GM12878 (cell line): Measurements from ENCODE around the gene IFNL2. TPM values are rescaled to one million over a fixed set of nuclear protein-coding genes. Genes with fewer than 3 reads are reported as not detected.
"Not testable (repeated sequence)": the region's sequence is repeated elsewhere in the genome, so short reads cannot be mapped to it uniquely, and the experiment has no call there.

Source experiments
- ATAC-seq: fragments of 200-7000 bp; cut with Tn5 transposase; 3 replicates; pipeline ENCODE4 v1.9.1; 2020; ENCODE audit warnings: mild to moderate bottlenecking, moderate library complexity
- Bru-seq: library from RNA; stranded (reverse); fragments of 400-500 nt; gene quantifications from one replicate; lab custom pipeline; 2021; lab: Mats Ljungman, UMichigan
- BruChase-seq, 2 experiments: library from RNA; stranded (reverse); fragments of 400-500 nt; gene quantifications; one replicate each; lab custom pipeline; 2021; lab: Mats Ljungman, UMichigan
- BruUV-seq: library from RNA; stranded (reverse); fragments of 400-500 nt; replicated peaks from 2 replicates; lab custom pipeline; 2021; lab: Mats Ljungman, UMichigan
- CTCF ChIA-PET: fragments of 300-600 bp; sonication (Branson Sonifier 250); formaldehyde crosslinking; extraction: SDS; loops from one replicate; lab custom pipeline; 2021; ENCODE audit warnings: inconsistent platforms; lab: Yijun Ruan, JAX
- POLR2A ChIA-PET: fragments of 350-600 bp; formaldehyde crosslinking; extraction: SDS; loops from one replicate; lab custom pipeline; 2021; ENCODE audit warnings: inconsistent platforms; lab: Charles Lee
- RAD21 ChIA-PET: fragments of 300-600 bp; sonication (Branson Sonifier 250); formaldehyde crosslinking; loops from one replicate; lab custom pipeline; 2023; ENCODE audit warnings: antibody characterized with exemption; ENCODE audit not compliant: unreplicated experiment; lab: Charles Lee
- SMC1A ChIA-PET: fragments of 300-600 bp; sonication (Branson Sonifier 250); formaldehyde crosslinking; loops from one replicate; lab custom pipeline; 2023; ENCODE audit not compliant: unreplicated experiment, uncharacterized antibody; lab: Charles Lee
- DNase-seq: peaks from one replicate; pipeline ENCODE4 v3.0.0-alpha.2; 2011; ENCODE audit warnings: low read depth, low spot score
- FAIRE-seq: peaks from 3 replicates; lab custom pipeline; 2011; peaks lifted over from hg19 to GRCh38; lab: Jason Lieb, UNC
- H2AFZ ChIP-seq: 2 replicates; pipeline ENCODE4 v1.6.0; 2011; ENCODE audit warnings: low read depth, low read length, control low read depth; ENCODE audit not compliant: control insufficient read depth
- H3K27ac ChIP-seq: 2 replicates; pipeline ENCODE4 v1.5.1; 2011; ENCODE audit warnings: control low read depth; ENCODE audit not compliant: control insufficient read depth, insufficient read depth
- H3K27me3 ChIP-seq, 2 experiments: replicated peaks in 1 of 2; 2 replicates each; pipeline versions ENCODE4 v1.6.0 to v1.6.1; 2011; ENCODE audit warnings: low read length in 1 of 2; ENCODE audit not compliant: control insufficient read depth in 2 of 2, insufficient read depth in 2 of 2
- H3K36me3 ChIP-seq, 2 experiments: 2 replicates each; pipeline ENCODE4 v1.5.1; 2011; ENCODE audit warnings: low read length in 1 of 2; ENCODE audit not compliant: control insufficient read depth in 2 of 2, insufficient read depth in 2 of 2
- H3K4me1 ChIP-seq: 2 replicates; pipeline ENCODE4 v1.6.1; 2011; ENCODE audit warnings: mild to moderate bottlenecking, low read length, moderate library complexity, mixed read lengths; ENCODE audit not compliant: control insufficient read depth, insufficient read depth
- H3K4me2 ChIP-seq: 2 replicates; pipeline ENCODE4 v1.6.0; 2011; ENCODE audit warnings: control low read depth; ENCODE audit not compliant: control insufficient read depth, insufficient read depth
- H3K4me3 ChIP-seq: fragments of 200-600 bp; sonication (generic); 2 replicates; pipeline ENCODE4 v1.5.1; 2016
- H3K79me2 ChIP-seq: 2 replicates; pipeline ENCODE4 v1.6.0; 2011; ENCODE audit warnings: low read length; ENCODE audit not compliant: control insufficient read depth, insufficient read depth
- H3K9ac ChIP-seq: 2 replicates; pipeline ENCODE4 v1.8.0; 2011; ENCODE audit warnings: low read length, control low read depth, mixed read lengths; ENCODE audit not compliant: control insufficient read depth, insufficient read depth
- H3K9me3 ChIP-seq: replicated peaks from 3 replicates; pipeline ENCODE4 v1.5.1; 2011; ENCODE audit warnings: mild to moderate bottlenecking, low read length; ENCODE audit not compliant: control insufficient read depth, insufficient read depth
- H4K20me1 ChIP-seq: 2 replicates; pipeline ENCODE4 v1.6.0; 2011; ENCODE audit not compliant: control insufficient read depth, insufficient read depth
- WGBS: methylation state at CpG from one replicate; pipeline ENCODE4 v1.1.6; 2016; ENCODE audit warnings: low lambda C conversion rate; ENCODE audit not compliant: insufficient replicate concordance, insufficient coverage; ENCODE audit errors: missing lambda C conversion rate; 5-methylcytosine and 5-hydroxymethylcytosine counted together
- in situ Hi-C: fragments of 300-500 bp; cut with MboI; formaldehyde crosslinking; loops from 9 replicates; pipeline ENCODE4 v1.14.3; 2018; ENCODE audit warnings: mixed read lengths
- intact Hi-C: fragments of 100-400 bp; cut with micrococcal nuclease; formaldehyde crosslinking; loops from one replicate; pipeline ENCODE4 v1.14.2; 2022; ENCODE audit not compliant: unreplicated experiment
- long read RNA-seq, 2 experiments: library from polyadenylated mRNA; unstranded; transcript quantifications; one replicate each; pipeline ENCODE4 v2.0.0, GENCODE V29; 2019 to 2020
- polyA minus RNA-seq, 3 experiments: library from RNA; depleted of rRNA, polyadenylated mRNA; stranded (reverse); fragments of >200 nt; gene quantifications; 2 replicates each; pipeline ENCODE4 v1.2.3, GENCODE V29; 2011
- polyA plus RNA-seq, 11 experiments: library from polyadenylated mRNA; depleted of rRNA in 4 of 11; unstranded in 6 of 11; stranded (reverse) in 5 of 11; fragments of >200 nt; fragmentation: Nextera tagmentation in 4 of 11; fragmentation: Illumina TruSeq in 1 of 11; extraction: Ambion mirVana in 4 of 11; extraction: Trizol in 1 of 11; gene quantifications; 1 replicate in 1 of 11; 2 replicates in 10 of 11; pipeline versions ENCODE4 v1.2.1 to v1.2.3, GENCODE V29; 2011 to 2016; ENCODE audit warnings: inconsistent platforms in 2 of 11, missing spikeins in 2 of 11, low read depth in 1 of 11
- total RNA-seq, 4 experiments: library from RNA; depleted of rRNA in 3 of 4; stranded (reverse); fragments of >200 nt in 3 of 4; fragmentation: Illumina TruSeq in 1 of 4; extraction: Trizol in 1 of 4; gene quantifications; 2 replicates each; pipeline versions ENCODE4 v1.2.1 to v1.2.3, GENCODE V29; 2013 to 2021

IFNL2 gene
- not detected in 2 replicates for total RNA-seq (2013; cell fraction: nucleolus; rRNA removed)
- not detected in 2 replicates for total RNA-seq (2014; rRNA removed)
- total RNA-seq (2014; rRNA removed; fragmentation: Illumina TruSeq; extraction: Trizol): not detected in 2 replicates
- total RNA-seq (2021): not detected in 2 replicates
- polyA plus RNA-seq (2011; ENCODE audit: low read depth): not detected
- not detected in 2 replicates for polyA plus RNA-seq (2011; rRNA removed)
- not detected in 2 replicates for polyA plus RNA-seq (2011; cell fraction: cytosol; rRNA removed)
- not detected in 2 replicates for polyA plus RNA-seq (2011; cell fraction: nucleus; rRNA removed)
- not detected in 2 replicates for polyA plus RNA-seq (2012)
- polyA plus RNA-seq (2014; fragmentation: Illumina TruSeq; extraction: Trizol): not detected in 2 replicates
- polyA plus RNA-seq (2014; fragmentation: Nextera tagmentation; extraction: Ambion mirVana): not detected
- polyA plus RNA-seq (2014; rRNA removed): 0.24 TPM in 1 of 2 replicates, not detected in the other
- polyA plus RNA-seq (2016; fragmentation: Nextera tagmentation; extraction: Ambion mirVana): not detected
- not detected in 2 replicates for polyA minus RNA-seq (2011; rRNA and poly(A)+ RNA removed)
- polyA minus RNA-seq (2011; cell fraction: cytosol; rRNA and poly(A)+ RNA removed): not detected in 2 replicates
- polyA minus RNA-seq (2011; cell fraction: nucleus; rRNA and poly(A)+ RNA removed): not detected in 2 replicates
- Bru-seq, nascent RNA: not detected
- BruChase-seq, experiment 1, labeled RNA remaining after a 6-hour chase: not detected
- BruChase-seq, experiment 2, labeled RNA remaining after a 2-hour chase: not detected
- long read RNA-seq, experiment 1: 0 reads
- long read RNA-seq, experiment 2: 0 reads

DNA sequence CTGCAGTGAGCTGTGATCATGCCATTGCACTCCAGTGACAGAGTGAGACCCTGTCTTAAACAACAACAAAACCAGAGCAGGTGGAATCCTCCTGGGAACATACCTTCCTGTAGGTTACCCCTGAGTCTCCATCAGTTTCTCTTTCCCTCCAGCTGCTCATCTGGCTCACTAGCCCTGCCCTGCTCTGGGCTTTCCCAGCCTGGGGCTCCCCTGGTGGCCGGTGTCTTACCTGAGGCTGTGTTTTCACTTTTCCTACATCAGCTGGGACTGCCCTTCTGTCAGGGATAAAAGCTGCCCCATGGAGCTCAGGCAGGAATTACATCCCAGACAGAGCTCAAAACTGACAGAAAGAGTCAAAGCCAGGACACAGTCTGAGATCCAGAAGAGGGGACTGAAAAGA, at the start of gene IFNL2:
IFNL2 (plus strand) TSS at position 312 of the 400 bp plus-strand sequence. CDS start 173 bp downstream, outside the sequence.
- SMC1A ChIA-PET, RAD21 ChIA-PET, H3K4me3 ChIP-seq, H3K4me1 ChIP-seq, POLR2A ChIA-PET, H3K27me3 ChIP-seq, H3K9ac ChIP-seq, H3K79me2 ChIP-seq, in situ Hi-C loops, H3K36me3 ChIP-seq, H3K4me2 ChIP-seq, intact Hi-C loops, H2AFZ ChIP-seq, DNase-seq, H4K20me1 ChIP-seq, BruUV-seq, H3K9me3 ChIP-seq, H3K27ac ChIP-seq: not testable (repeated sequence)
- CTCF ChIA-PET: interaction anchor here (0.7 kb wide), 1 partner anchor 50 kb away, joined by 4 read pairs; no protein-coding TSS in a partner anchor
- no CpG with 5 or more reads among the region's 1 CpG for WGBS
- FAIRE-seq (peak; percentile 99), ATAC-seq (peak; percentile 92)

DNA sequence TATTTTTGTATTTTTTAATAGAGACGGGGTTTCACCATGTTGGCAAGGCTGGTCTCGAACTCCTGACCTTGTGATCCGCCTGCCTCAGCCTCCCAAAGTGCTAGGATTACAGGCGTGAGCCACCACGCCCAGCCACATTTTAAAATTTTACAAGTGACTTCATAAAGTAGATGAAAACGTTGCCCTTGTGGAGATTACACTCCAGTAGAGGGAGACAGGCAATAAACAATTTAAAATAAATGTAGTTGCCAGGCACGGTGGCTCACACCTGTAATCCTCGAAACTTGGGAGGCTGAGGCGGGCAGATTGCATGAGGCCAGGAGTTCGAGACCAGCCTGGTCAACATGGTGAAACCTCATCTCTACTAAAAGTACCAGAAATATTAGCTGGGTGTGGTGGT, 49.1 kb upstream of the IFNL2 start:
- in situ Hi-C loops, H3K36me3 ChIP-seq, H3K9me3 ChIP-seq, H3K4me2 ChIP-seq, H2AFZ ChIP-seq, H3K4me1 ChIP-seq, intact Hi-C loops, H3K79me2 ChIP-seq, POLR2A ChIA-PET, H4K20me1 ChIP-seq, H3K4me3 ChIP-seq, RAD21 ChIA-PET, H3K9ac ChIP-seq, H3K27ac ChIP-seq, BruUV-seq, ATAC-seq, H3K27me3 ChIP-seq, FAIRE-seq, DNase-seq: not testable (repeated sequence)
- ChIA-PET SMC1A (interaction anchor here (1.3 kb wide), 1 partner anchor 117 kb away, joined by 3 read pairs; the partner anchor contains the start of gene GMFG), CTCF (interaction anchor here (2.0 kb wide), 1 partner anchor 109 kb away, joined by 5 read pairs; no protein-coding TSS in a partner anchor)
- 25% methylated on average over 10 of the region's 10 CpGs for WGBS
